Uterus (tissue), 2 donors: ENCODE measurements around the gene RHOBTB1.

ENCODE experiments used
- POLR2A ChIP-seq, 2 donors: fragments of 450-650 bp; IDR thresholded peaks; one replicate each; pipeline ENCODE4 v1.6.1; 2016; ENCODE audit warnings: antibody characterized with exemption in 2 of 2, mild to moderate bottlenecking in 1 of 2, moderate library complexity in 1 of 2
- TF ChIP-seq, protein P1 (sequence below), 4 experiments: fragments of 200-600 bp in 2 of 4; fragments of 450-650 bp in 2 of 4; sonication (generic) in 2 of 4; IDR thresholded peaks; one replicate each; pipeline ENCODE4 v1.5.1; 2016 to 2019; ENCODE audit warnings: antibody characterized with exemption in 4 of 4, mild to moderate bottlenecking in 2 of 4, moderate library complexity in 1 of 4

DNA sequence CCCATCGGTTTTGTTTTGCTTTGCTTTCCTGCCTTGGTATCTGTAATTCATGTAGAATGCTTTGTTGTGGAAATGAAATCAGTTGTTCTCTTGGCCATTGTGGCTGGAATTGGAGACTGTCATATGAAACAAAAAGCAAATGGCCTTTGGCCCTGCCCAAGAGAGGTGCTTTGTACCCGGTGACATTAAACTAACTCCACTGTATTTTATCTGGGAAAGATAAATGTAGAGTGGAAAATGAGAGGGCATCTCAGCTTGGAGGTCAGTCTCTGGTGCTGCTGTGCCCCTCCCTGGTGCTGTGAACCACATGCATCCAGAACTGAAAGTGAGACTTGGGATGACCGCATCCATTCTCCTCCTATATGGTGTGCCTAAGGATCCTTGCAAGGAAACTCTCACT, 90.3 kb downstream of the RHOBTB1 start:
- TF ChIP-seq POLR2A (IDR thresholded peaks at IDR 0.05), result no peak
- TF ChIP-seq, protein P1, sequence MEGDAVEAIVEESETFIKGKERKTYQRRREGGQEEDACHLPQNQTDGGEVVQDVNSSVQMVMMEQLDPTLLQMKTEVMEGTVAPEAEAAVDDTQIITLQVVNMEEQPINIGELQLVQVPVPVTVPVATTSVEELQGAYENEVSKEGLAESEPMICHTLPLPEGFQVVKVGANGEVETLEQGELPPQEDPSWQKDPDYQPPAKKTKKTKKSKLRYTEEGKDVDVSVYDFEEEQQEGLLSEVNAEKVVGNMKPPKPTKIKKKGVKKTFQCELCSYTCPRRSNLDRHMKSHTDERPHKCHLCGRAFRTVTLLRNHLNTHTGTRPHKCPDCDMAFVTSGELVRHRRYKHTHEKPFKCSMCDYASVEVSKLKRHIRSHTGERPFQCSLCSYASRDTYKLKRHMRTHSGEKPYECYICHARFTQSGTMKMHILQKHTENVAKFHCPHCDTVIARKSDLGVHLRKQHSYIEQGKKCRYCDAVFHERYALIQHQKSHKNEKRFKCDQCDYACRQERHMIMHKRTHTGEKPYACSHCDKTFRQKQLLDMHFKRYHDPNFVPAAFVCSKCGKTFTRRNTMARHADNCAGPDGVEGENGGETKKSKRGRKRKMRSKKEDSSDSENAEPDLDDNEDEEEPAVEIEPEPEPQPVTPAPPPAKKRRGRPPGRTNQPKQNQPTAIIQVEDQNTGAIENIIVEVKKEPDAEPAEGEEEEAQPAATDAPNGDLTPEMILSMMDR (IDR thresholded peaks at IDR 0.05), result no peak
